ENCODE results near the gene ZNF688. TPM values are rescaled to one million over a fixed set of nuclear protein-coding genes. Genes with fewer than 3 reads are reported as not detected.
A peak's percentile ranks its signal among the peaks of the same experiment; 100 is the strongest.

ZNF688 gene
- total RNA-seq, 3 donors from 2014 or later (not counting 1 experiment from before 2014, with no cell fraction given), result 10.1 to 16.9 (median 16.5) TPM

DNA sequence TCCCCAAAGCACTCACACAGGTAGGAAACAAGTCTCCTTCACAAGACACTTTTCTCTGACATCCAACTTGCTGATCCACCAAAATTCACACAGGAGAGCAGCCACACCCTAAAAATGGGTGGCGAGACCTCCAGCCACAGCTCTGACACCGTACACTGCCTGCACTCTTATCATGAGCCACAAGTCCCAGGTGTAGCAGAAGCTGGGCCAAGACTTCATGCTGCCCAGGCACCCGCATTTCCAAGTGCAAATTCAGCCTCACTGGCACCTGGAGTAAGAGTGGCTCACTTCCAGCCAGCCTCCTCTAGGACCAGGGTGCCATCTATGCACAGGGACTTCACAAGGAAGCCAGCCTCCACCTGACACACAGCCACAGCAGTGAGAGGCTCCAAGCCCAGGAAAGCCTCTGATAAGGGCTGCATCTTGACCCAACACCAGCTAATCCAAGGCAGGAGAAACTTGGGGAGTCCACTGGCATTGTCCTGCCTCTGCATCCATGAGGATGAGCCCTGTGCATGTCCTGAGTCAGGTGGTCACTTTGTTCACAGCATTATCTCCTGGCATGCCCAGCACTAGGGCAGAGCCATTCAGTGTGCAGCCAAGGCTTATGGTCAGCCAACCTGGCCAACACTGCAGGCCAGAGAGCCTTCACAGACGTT is 42.6 kb downstream of the ZNF688 start:
- no peak overlapping the region for H3K27ac ChIP-seq (ENCODE audit: low read length)
- peaks cover 8% of the 10 kb centered on the region for H3K36me3 ChIP-seq (ENCODE audit: control insufficient read depth, insufficient read depth, low read length)
- no peak overlapping the region for H3K4me3 ChIP-seq (ENCODE audit: low read length)
- intact Hi-C loops (cut with micrococcal nuclease), result no loop called here
- ATAC-seq, result no peak
- peak overlapping the region; percentile 67 for H3K4me3 Mint-ChIP-seq
- TF ChIP-seq CTCF (IDR thresholded peaks at IDR 0.05), result no peak
- whole genome bisulfite sequencing (ENCODE audit: insufficient coverage), result 85% methylated on average over 4 of the region's 4 CpGs
- H3K4me1 Mint-ChIP-seq, result peaks cover 9 to 24% of the 10 kb centered on the region in 2 donors
- H3K9me3 ChIP-seq (ENCODE audit: control insufficient read depth, insufficient read depth, low read length), result no peaks in the 10 kb centered on the region
- H3K9me3 Mint-ChIP-seq, result no peaks in the 10 kb centered on the region
- DNase-seq, result no peak
- H3K27ac Mint-ChIP-seq, result no peak overlapping the region
- H3K36me3 Mint-ChIP-seq, result no peaks in the 10 kb centered on the region
- H3K27me3 Mint-ChIP-seq (ENCODE audit: low read depth in 2 of 2), result no peaks in the 10 kb centered on the region
- H3K27me3 ChIP-seq (ENCODE audit: control insufficient read depth, insufficient read depth, low read length), result no peaks in the 10 kb centered on the region
- peaks cover 27% of the 10 kb centered on the region for H3K4me1 ChIP-seq (ENCODE audit: control insufficient read depth, insufficient read depth, low read length)

DNA sequence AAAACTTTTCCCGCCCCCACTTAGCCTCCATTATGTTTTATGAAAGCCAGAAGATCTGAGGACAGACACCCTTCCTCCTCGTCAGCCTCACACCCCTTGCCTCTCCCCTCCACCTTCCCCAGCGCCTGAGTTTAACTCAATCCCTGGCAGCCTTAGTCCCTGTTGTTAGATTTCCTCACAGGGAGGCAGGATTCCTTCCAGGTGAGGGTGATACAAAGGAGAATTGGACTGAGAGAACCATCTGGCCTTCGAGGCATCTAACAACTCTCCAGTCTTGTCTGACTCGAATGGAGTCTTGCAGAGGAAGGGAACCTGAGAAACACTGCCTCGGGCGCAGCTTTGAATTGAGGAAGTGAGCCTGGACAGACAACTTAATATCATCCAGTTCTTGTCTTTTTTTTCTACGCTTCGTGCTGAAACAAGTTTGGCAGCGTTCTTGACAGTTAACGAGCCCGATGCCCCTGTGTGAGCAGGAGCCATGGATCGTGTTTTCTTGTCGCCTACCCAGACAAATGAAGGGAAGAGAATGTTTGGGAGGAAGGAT is 43.8 kb downstream of the ZNF688 start:
- ATAC-seq, result no peak
- H3K27ac ChIP-seq (ENCODE audit: low read length), result peak overlapping the region; percentile 75
- intact Hi-C loops (cut with micrococcal nuclease), result loop anchor here (2.0 kb wide), 1 partner anchor 31 kb away; the partner anchor contains the start of gene ZNF764
- no peaks in the 10 kb centered on the region for H3K27me3 ChIP-seq (ENCODE audit: control insufficient read depth, insufficient read depth, low read length)
- peak overlapping the region; percentile 84 for H3K4me3 Mint-ChIP-seq
- 11% methylated on average over 13 of the region's 14 CpGs for WGBS (ENCODE audit: insufficient coverage)
- DNase-seq, result peak in 1 of 2 donors; percentile 56
- H3K4me1 Mint-ChIP-seq, result peaks cover 9 to 19% of the 10 kb centered on the region in 2 donors
- no peaks in the 10 kb centered on the region for H3K9me3 ChIP-seq (ENCODE audit: control insufficient read depth, insufficient read depth, low read length)
- no peaks in the 10 kb centered on the region for H3K27me3 Mint-ChIP-seq (ENCODE audit: low read depth in 2 of 2)
- no peak for TF ChIP-seq CTCF (IDR thresholded peaks at IDR 0.05)
- peak overlapping the region; percentile 67 to 88 for H3K27ac Mint-ChIP-seq
- peak overlapping the region; percentile 81 for H3K4me3 ChIP-seq (ENCODE audit: low read length)
- peaks cover 7% of the 10 kb centered on the region for H3K36me3 ChIP-seq (ENCODE audit: control insufficient read depth, insufficient read depth, low read length)
- H3K4me1 ChIP-seq (ENCODE audit: control insufficient read depth, insufficient read depth, low read length), result peaks cover 18% of the 10 kb centered on the region
- H3K36me3 Mint-ChIP-seq, result no peaks in the 10 kb centered on the region
- no peaks in the 10 kb centered on the region for H3K9me3 Mint-ChIP-seq

DNA sequence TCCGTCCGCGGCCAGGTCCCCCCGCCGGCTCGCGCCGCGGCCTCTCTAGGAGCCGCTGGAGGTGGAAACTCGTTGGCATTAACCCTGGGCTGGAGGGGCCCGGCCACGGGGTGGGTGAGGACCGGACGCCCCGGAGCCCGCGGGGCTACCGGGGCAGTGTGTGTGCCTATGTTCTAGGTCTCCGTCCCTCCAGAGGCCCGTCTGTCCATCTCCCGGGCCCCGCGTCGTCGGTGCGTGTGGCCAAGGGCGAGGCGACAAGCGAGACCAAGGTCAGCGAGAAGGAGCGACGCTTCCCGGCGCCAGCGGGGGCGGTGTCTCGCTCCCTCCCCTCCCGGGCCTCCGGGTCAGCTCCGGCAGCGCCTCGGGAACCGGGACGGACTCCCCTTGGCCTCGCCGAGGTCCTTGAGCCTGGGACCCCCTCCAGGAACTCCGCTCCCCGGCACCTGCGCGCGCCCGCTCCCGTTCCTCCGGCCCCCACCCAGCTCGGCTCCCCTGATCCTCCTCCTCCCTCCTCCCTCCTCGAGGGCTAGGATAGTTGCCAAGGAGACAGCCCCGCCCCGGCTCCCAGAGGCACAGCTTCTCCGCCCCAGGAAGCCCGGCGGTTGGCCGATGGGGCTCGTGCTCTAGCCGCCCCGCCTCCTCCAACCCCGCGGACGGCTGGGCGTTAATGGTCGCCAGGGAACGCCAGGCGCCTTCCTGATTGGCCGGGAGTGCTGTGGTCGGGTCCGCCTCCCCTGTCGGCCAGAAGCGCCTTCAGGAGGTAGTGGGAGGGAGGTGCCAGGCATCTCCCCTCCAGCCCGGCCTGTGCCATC is 44.5 kb downstream of the ZNF688 start:
- peak; percentile 79 to 90 (median 82) for ATAC-seq
- H3K4me3 Mint-ChIP-seq, result peak overlapping the region; percentile 84
- under 1% methylated on average over 79 of the region's 79 CpGs for WGBS (ENCODE audit: insufficient coverage)
- Histone ChIP-seq H3K27me3 (ENCODE audit: control insufficient read depth, insufficient read depth, low read length) (no peaks in the 10 kb centered on the region), H3K27ac (ENCODE audit: low read length) (peak overlapping the region; percentile 75), H3K36me3 (ENCODE audit: control insufficient read depth, insufficient read depth, low read length) (peaks cover 4% of the 10 kb centered on the region), H3K4me3 (ENCODE audit: low read length) (peak overlapping the region; percentile 81), H3K4me1 (ENCODE audit: control insufficient read depth, insufficient read depth, low read length) (peaks cover 18% of the 10 kb centered on the region), H3K9me3 (ENCODE audit: control insufficient read depth, insufficient read depth, low read length) (no peaks in the 10 kb centered on the region)
- H3K27ac Mint-ChIP-seq, result peak overlapping the region; percentile 67 to 88
- H3K4me1 Mint-ChIP-seq, result peaks cover 14 to 24% of the 10 kb centered on the region in 2 donors
- H3K36me3 Mint-ChIP-seq, result peaks cover 6% of the 10 kb centered on the region
- TF ChIP-seq CTCF (IDR thresholded peaks at IDR 0.05), result no peak
- H3K9me3 Mint-ChIP-seq, result no peaks in the 10 kb centered on the region
- H3K27me3 Mint-ChIP-seq (ENCODE audit: low read depth in 2 of 2), result no peaks in the 10 kb centered on the region
- intact Hi-C loops (cut with micrococcal nuclease), result loop anchor here (2.0 kb wide), 1 partner anchor 32 kb away; the partner anchor contains the start of gene ZNF764
- DNase-seq, result peak; percentile 75 to 89
